Measurements from ENCODE around the gene APH1B.
"Not testable (repeated sequence)": the region's sequence is repeated elsewhere in the genome, so short reads cannot be mapped to it uniquely, and the experiment has no call there.

APH1B gene

GRCh38 chr15:63301088-63301487 is 23.7 kb downstream of the APH1B start:
- no peak for FAIRE-seq

DNA sequence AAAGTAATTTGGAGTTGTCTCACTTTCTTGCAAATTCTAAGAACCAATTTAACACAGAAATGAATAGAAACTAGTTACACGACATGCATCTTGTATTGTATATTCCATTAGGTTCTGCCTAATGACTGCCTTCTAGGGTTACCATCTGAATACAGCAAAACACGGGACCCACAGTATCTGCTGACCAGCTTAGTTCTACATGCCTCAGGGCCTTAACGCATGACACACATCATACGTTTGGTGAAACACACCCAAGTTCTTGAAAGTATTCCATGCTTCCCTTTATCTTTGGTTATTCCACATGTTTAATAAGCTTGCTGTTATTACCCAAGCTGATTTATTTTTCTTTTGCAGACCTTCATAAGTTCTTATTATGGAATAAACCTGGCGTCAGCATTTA is 27.9 kb downstream of the APH1B start:
- FAIRE-seq = no peak

DNA sequence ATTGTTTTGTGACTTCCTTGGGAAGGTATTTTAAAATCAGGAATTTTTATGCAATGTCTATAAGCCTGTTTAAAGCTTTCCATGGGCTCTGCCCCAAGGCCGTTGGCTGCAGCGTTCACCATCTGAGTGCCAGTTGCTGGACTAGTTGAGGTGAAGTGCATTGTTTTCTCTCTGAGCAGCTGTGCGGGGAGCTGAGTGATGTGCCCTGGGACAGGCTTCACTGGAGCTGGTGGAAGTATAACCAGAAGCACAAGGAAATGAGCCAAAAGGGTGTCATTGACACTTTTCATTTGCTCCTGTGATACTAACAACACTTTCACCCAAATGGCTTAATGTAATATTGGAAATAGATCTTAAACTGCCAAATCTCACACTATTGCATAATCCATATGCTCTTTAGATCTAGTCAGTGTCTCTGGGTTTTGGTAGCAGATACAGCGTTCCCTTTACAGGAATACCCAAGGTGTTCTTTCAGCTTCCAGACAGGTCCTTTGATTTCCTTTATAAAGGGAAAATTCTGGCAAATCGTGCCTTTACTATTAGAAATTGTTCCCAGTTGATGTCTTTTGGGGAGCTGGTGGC is 29.2 kb downstream of the APH1B start:
- no peak for FAIRE-seq

DNA sequence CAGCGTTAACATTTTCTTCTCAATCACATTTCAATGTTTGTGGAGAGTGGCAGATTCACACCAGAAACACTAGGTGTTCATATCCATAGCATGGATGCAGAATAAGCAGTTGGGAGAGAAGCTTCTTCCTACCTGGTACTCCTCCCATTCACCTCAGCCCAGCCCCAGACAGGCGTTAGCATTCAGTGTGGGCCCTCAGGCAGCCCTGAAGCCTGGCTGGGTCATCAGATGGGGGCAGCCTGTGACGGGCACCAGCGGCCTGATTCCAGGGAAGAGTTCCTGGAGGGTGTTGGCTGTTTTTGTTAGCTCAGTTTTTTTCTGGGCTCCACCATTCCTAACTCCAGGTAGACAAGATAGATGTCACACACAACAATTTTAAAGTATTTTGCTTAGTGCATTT is 31.1 kb downstream of the APH1B start:
- no peak for FAIRE-seq

DNA sequence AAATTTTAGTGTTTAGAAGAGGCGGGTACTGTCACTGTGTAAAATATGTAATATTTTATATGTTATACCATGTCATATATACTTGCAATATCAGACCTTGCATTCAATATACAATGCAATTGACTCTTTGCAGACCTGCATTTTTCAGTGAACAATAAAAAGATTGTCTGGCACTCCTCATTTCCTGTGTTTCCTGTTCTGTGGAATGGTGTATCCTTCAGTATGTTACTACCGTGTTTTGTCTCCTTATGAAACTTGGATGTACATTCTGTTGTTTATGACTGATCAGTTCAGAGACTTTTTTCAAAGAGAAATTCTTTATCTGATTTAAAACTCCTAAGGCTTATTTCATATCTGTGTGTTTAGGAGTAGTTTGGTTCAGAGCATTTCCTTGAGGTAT is 31.5 kb downstream of the APH1B start:
- peak; percentile 58 for FAIRE-seq

DNA sequence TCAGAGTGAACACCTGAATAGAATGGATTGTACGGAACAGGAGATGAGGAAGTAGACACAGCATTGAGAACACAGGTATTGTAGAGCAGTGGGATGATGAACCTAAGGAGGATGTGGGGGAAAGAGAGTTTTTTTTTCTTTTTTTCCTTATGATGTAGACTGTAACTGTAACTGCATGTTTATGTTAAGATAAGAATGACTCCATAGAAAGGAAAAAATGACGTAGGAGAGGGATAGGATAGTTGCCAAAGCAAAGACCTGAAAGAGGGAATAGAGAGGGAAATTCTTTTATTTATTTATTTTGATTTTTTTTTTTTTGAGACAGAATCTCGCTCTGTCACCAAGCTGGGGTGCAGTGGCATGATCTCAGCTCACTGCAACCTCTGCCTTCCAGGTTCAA is 33.2 kb downstream of the APH1B start:
- FAIRE-seq = no peak

GRCh38 chr15:63312286-63312685 is 34.9 kb downstream of the APH1B start:
- FAIRE-seq = no peak

- FAIRE-seq = no peak
Measured at GRCh38 chr15:63313825-63314224, 36.4 kb downstream of the APH1B start.

GRCh38 chr15:63314409-63314808 is 37.0 kb downstream of the APH1B start:
- FAIRE-seq = no peak

DNA sequence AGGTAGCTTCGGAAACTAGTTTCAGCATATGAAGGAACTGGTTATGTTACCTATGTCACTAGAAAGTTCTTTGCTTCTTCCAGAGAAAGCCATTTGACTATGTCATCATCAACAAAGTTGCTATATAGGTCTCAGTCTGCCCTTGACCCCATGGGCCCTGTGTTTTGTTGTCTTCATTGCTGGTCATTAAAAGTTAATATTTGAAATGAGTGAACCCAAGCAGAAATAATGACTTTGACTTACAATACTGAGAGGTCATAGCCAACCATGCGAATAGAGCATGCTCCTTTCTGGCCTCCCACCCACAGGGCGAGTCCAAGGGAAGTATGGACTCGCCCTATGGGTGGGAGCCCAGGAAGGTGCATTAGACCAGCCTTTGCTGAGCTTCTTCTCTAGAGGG is 40.9 kb downstream of the APH1B start:
- FAIRE-seq = no peak

DNA sequence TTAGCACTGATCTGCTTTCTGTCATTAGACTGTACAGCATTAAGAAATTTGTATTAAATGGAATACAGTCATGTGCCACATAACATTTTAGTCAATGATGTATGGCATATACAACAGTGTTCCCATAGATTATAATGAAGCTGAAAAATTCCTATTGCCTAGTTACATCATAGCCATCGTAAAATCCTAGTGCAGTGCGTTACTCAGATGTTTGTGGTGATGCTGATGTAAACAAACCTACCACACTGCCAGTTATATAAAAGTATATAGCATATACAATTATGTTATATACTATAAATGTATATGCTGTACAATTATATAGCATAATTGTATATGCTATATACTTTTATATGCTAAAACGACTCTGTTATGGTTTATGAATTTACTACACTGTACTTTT is 41.7 kb downstream of the APH1B start:
- no peak for FAIRE-seq

- not testable (repeated sequence) for FAIRE-seq
Measured at GRCh38 chr15:63320446-63320845, 43.0 kb downstream of the APH1B start.

GRCh38 chr15:63320981-63321380 is 43.6 kb downstream of the APH1B start:
- FAIRE-seq = not testable (repeated sequence)

GRCh38 chr15:63321462-63321861 is 44.1 kb downstream of the APH1B start:
- FAIRE-seq = no peak

- no peak for FAIRE-seq
Measured at GRCh38 chr15:63322541-63322940, 45.1 kb downstream of the APH1B start.

- no peak for FAIRE-seq
Measured at GRCh38 chr15:63323798-63324563, 46.6 kb downstream of the APH1B start.

GRCh38 chr15:63324770-63325169 is 47.4 kb downstream of the APH1B start:
- no peak for FAIRE-seq

DNA sequence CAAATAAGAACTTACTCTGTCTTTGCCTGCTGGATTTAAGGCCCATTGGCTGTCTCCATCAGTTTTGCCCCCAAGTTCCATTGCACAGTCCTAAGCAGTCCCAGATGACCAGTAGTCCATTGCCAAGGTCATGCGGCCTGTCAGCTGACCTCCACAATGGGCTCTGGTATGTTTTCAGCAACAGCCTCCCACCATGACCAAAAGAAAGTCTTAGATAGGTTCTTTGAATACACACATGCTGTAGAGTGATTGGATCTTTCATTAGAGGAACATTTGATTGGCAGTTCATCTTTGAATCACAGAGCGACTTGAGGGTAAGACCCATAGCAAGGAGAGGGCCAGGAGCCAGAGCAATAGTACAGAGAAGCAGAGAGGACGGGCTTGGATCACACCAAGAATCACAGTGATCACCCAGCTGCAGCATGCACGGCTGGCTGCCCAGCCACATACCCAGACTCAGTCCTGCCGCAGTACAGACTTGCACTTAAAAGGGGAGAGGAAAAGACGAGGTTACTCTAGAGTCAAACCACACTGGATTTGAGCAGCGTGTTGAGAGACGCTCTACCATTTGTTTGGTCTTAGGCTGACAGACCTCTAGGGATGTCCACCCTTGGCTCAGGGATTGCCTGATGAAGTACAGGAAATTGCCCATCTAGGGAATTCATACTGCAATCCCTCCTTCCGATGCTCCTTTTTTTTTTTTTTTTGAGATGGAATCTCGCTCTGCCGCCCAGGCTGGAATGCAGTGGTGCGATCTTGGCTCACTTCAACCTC is 50.4 kb downstream of the APH1B start:
- FAIRE-seq = no peak

DNA sequence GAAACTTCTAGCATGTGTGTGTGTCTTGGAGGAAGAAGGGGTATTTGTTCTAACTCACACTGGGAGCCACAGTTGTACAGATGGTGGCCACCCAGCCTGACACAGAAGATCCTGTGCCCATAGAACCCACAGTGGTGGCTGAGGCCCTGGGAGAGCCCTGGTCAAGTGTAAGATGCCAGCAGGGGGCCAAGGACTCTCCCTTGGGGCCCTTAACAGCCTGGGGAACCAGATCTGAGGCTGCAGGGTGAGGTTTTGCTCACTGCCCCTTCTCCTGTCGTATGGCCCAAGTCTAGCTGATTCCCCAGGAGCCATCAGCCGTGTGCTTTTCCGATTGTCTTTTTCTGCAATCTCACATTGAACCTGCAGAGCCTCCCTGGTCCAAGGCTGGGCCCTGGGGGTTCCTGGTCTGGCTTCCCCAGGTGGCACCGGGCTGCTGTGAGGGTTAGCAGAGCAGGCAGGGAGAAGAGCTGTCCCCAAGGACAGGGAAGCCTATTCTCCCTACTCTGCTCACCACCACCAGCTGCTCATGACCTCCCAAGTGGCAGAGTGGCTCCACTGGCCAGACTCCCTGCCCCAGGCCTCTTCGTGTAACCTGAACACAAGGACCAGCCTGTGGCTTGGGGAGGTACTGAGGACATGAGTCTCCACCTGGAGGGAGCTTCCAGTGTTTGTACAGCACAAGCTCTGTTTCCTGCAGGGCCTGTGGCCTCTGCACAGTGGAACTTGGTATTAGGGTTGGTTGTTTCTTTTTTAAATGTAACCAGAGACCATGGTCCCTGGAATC is 52.4 kb downstream of the APH1B start:
- no peak for FAIRE-seq

DNA sequence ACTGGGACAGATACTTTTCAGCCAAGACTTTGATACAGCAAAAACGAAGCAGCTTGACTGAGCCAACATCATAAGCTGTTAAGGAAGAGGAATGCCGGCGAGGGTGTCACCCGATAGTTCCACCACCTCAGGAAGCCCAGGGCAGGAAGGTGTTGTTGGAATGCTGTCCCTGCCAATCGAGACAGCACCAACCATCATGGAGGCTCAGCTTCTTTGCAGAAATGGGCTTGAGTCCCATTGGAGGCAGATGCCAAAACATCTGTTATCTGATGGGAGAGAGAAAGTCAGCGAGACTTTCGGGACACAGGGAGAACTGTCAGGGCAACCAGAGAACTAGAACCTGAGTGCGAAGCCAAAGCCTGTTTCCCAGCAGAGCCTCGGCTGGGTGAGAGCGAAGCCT is 53.5 kb downstream of the APH1B start:
- no peak for FAIRE-seq

- no peak for FAIRE-seq
Measured at GRCh38 chr15:63331456-63331855, 54.1 kb downstream of the APH1B start.

GRCh38 chr15:63332367-63333124 is 55.1 kb downstream of the APH1B start:
- no peak for FAIRE-seq

Data from colon (tissue), 2 donors.